HepG2 (cell line): ENCODE data around the gene TMEM9B. TPM values are rescaled to one million over a fixed set of nuclear protein-coding genes. Genes with fewer than 3 reads are reported as not detected.
"Not testable (repeated sequence)": the region's sequence is repeated elsewhere in the genome, so short reads cannot be mapped to it uniquely, and the experiment has no call there.

ENCODE experiments used
- ATAC-seq: fragments of 200-7000 bp; cut with Tn5 transposase; 3 replicates; pipeline ENCODE4 v1.9.1; 2020; ENCODE audit warnings: mild to moderate bottlenecking, moderate library complexity
- BruUV-seq: library from RNA; stranded (reverse); fragments of 400-500 nt; replicated peaks from 2 replicates; lab custom pipeline; 2021; lab: Mats Ljungman, UMichigan
- CTCF ChIA-PET: fragments of 300-600 bp; formaldehyde crosslinking; extraction: SDS; loops from one replicate; lab custom pipeline; 2021; ENCODE audit warnings: low total read pairs, inconsistent platforms, low intra/inter-chr PET ratio; lab: Yijun Ruan, JAX
- POLR2A ChIA-PET: fragments of 350-600 bp; sonication (Branson Sonifier 250); formaldehyde crosslinking; loops from one replicate; lab custom pipeline; 2020; ENCODE audit warnings: antibody characterized with exemption, inconsistent platforms; lab: Yijun Ruan, JAX
- DNase-seq: peaks from one replicate; pipeline ENCODE4 v3.0.0-alpha.2; 2015; ENCODE audit warnings: low spot score
- FAIRE-seq: peaks from 3 replicates; lab custom pipeline; 2011; peaks lifted over from hg19 to GRCh38; lab: Jason Lieb, UNC
- H2AFZ ChIP-seq: one replicate; pipeline ENCODE4 v1.6.1; 2011; ENCODE audit warnings: low read length, inconsistent platforms
- H3K27ac ChIP-seq: fragments of 300-600 bp; 3 replicates; pipeline ENCODE4 v1.8.0; 2011; ENCODE audit warnings: mixed run types, mild to moderate bottlenecking, mixed read lengths, low read length, inconsistent platforms; ENCODE audit not compliant: insufficient read depth; ENCODE audit errors: extremely low read length
- H3K27me3 ChIP-seq, 2 experiments: fragments of 200-600 bp in 1 of 2; 2 replicates in 1 of 2; 3 replicates in 1 of 2; pipeline versions ENCODE4 v1.6.0 to v1.8.0; 2011; ENCODE audit warnings: low read length in 2 of 2, mild to moderate bottlenecking in 2 of 2, moderate library complexity in 2 of 2, inconsistent platforms in 1 of 2; ENCODE audit not compliant: insufficient read depth in 2 of 2, control insufficient read depth in 1 of 2
- H3K36me3 ChIP-seq, 2 experiments: fragments of 200-600 bp in 1 of 2; replicated peaks in 1 of 2; 2 replicates in 1 of 2; 3 replicates in 1 of 2; pipeline versions ENCODE4 v1.5.1 to v1.8.0; 2011; ENCODE audit warnings: low read length in 2 of 2, inconsistent platforms in 1 of 2; ENCODE audit not compliant: insufficient read depth in 2 of 2, control insufficient read depth in 1 of 2
- H3K4me1 ChIP-seq: 2 replicates; pipeline ENCODE4 v1.5.1; 2012; ENCODE audit warnings: low read length, inconsistent platforms; ENCODE audit not compliant: insufficient read depth
- H3K4me2 ChIP-seq: 2 replicates; pipeline ENCODE4 v1.6.0; 2011; ENCODE audit warnings: low read depth, low read length, inconsistent platforms
- H3K4me3 ChIP-seq, 3 experiments: fragments of 200-600 bp in 1 of 3; sonication (generic), shearing (Covaris generic) in 1 of 3; replicated peaks in 1 of 3; 2 replicates each; pipeline ENCODE4 v1.5.1; 2011 to 2016; ENCODE audit warnings: low read length in 3 of 3, inconsistent platforms in 2 of 3, low read depth in 2 of 3, mild to moderate bottlenecking in 2 of 3, control low read depth in 1 of 3, mixed read lengths in 1 of 3; ENCODE audit not compliant: insufficient read depth in 1 of 3
- H3K79me2 ChIP-seq: one replicate; pipeline ENCODE4 v1.6.1; 2011; ENCODE audit warnings: low read length, inconsistent platforms; ENCODE audit not compliant: insufficient read depth
- H3K9ac ChIP-seq: 2 replicates; pipeline ENCODE4 v1.6.0; 2011; ENCODE audit warnings: mild to moderate bottlenecking, low read depth, low read length, inconsistent platforms; ENCODE audit not compliant: insufficient read depth
- H3K9me3 ChIP-seq: 2 replicates; pipeline ENCODE4 v1.5.1; 2012; ENCODE audit warnings: mild to moderate bottlenecking, low read length
- H4K20me1 ChIP-seq: 2 replicates; pipeline ENCODE4 v1.6.0; 2011; ENCODE audit warnings: inconsistent platforms, mild to moderate bottlenecking, low read length, moderate library complexity; ENCODE audit not compliant: insufficient read depth
- HOXD1 ChIP-seq: sonication (generic); formaldehyde crosslinking; IDR thresholded peaks from 2 replicates; pipeline ENCODE4 v1.5.0; 2020; ENCODE audit warnings: missing genetic modification reagents
- ISX ChIP-seq: sonication (generic); formaldehyde crosslinking; conservative IDR thresholded peaks from 2 replicates; pipeline ENCODE4 v1.5.0; 2020; ENCODE audit warnings: missing genetic modification reagents
- PRMT3 ChIP-seq: sonication (generic); formaldehyde crosslinking; IDR thresholded peaks from 2 replicates; pipeline ENCODE4 v1.8.1; 2022; ENCODE audit warnings: low read depth, mild to moderate bottlenecking, moderate library complexity, missing genetic modification reagents, borderline replicate concordance
- SALL2 ChIP-seq: sonication (generic); formaldehyde crosslinking; IDR thresholded peaks from 2 replicates; pipeline ENCODE4 v1.8.1; 2023; ENCODE audit warnings: mild to moderate bottlenecking, missing genetic modification reagents, inconsistent platforms
- WGBS: methylation state at CpG from one replicate; pipeline ENCODE4 v1.1.6; 2017; ENCODE audit warnings: low lambda C conversion rate; 5-methylcytosine and 5-hydroxymethylcytosine counted together
- in situ Hi-C: cut with HindIII; loops from 2 replicates; pipeline ENCODE4 v1.10.0; 2017; ENCODE audit warnings: low pct_unique_long_range_greater_than_20kb; ENCODE audit not compliant: extremely low pct_ligation_motif_present
- intact Hi-C: fragments of 100-400 bp; cut with micrococcal nuclease; formaldehyde crosslinking; loops from one replicate; pipeline ENCODE4 v1.10.0; 2022; ENCODE audit not compliant: unreplicated experiment
- polyA plus RNA-seq, 8 experiments: library from polyadenylated mRNA; depleted of rRNA in 3 of 8; stranded (reverse) in 7 of 8; unstranded in 1 of 8; fragments of >200 nt; fragmentation: Illumina TruSeq in 4 of 8; extraction: Trizol in 4 of 8; gene quantifications; 2 replicates each; pipeline versions ENCODE4 v1.2.1 to v1.2.3, GENCODE V29; 2011 to 2016; ENCODE audit warnings: low read depth in 4 of 8, missing spikeins in 1 of 8, mixed read lengths in 1 of 8; ENCODE audit not compliant: insufficient read depth in 1 of 8
- total RNA-seq, 5 experiments: library from RNA; depleted of rRNA; stranded (reverse); fragments of >200 nt; fragmentation: Illumina TruSeq; extraction: Trizol; gene quantifications; 2 replicates each; pipeline ENCODE4 v1.2.3, GENCODE V29; 2016; ENCODE audit warnings: low read depth in 1 of 5
- TF ChIP-seq, protein P1 (sequence below): sonication (generic); formaldehyde crosslinking; IDR thresholded peaks from 2 replicates; pipeline ENCODE4 v1.4.0; 2020; ENCODE audit warnings: mild to moderate bottlenecking, low read depth, missing genetic modification reagents
- TF ChIP-seq, protein P2 (sequence below): sonication (generic); formaldehyde crosslinking; IDR thresholded peaks from 2 replicates; pipeline ENCODE4 v1.8.1; 2022; ENCODE audit warnings: low read depth, mild to moderate bottlenecking, missing genetic modification reagents
- TF ChIP-seq, protein P3 (sequence below): sonication (generic); formaldehyde crosslinking; IDR thresholded peaks from 2 replicates; pipeline ENCODE4 v1.5.1; 2020; ENCODE audit warnings: missing genetic modification reagents, mild to moderate bottlenecking, borderline replicate concordance
- TF ChIP-seq, protein P4 (sequence below): IDR thresholded peaks from 2 replicates; pipeline ENCODE4 v1.6.1; 2016; ENCODE audit warnings: mild to moderate bottlenecking

Gene TMEM9B
- total and polyA plus RNA-seq, 2 of the 13 experiments (the other 11 are each of a cell fraction or from before 2014, with no cell fraction given): 12.4 to 20.8 TPM

DNA sequence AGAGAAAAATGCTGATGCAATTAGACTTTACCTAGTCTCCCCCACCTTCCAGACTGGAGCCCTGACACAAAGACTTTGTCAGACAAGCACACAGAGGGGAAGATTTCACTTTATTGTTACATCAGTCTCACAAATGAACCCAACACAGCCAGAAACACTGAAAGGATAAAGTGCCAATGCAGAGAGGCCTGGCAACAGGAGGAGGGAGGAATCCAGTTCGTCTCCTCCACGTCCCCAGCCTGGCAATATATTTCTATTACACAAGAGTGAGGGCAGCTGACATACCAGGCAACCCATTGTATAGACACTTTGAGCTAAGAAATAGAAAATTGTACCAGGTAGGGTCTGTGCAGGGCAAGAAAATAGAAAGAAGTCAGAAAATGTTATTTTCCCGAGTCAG is 16.2 kb upstream of the TMEM9B start (continued):
- TF ChIP-seq, protein P1, sequence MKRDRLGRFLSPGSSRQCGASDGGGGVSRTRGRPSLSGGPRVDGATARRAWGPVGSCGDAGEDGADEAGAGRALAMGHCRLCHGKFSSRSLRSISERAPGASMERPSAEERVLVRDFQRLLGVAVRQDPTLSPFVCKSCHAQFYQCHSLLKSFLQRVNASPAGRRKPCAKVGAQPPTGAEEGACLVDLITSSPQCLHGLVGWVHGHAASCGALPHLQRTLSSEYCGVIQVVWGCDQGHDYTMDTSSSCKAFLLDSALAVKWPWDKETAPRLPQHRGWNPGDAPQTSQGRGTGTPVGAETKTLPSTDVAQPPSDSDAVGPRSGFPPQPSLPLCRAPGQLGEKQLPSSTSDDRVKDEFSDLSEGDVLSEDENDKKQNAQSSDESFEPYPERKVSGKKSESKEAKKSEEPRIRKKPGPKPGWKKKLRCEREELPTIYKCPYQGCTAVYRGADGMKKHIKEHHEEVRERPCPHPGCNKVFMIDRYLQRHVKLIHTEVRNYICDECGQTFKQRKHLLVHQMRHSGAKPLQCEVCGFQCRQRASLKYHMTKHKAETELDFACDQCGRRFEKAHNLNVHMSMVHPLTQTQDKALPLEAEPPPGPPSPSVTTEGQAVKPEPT: no peak
- TF ChIP-seq SALL2 (no peak), PRMT3 (CRISPR knock-in tag) (no peak), HOXD1 (CRISPR knock-in tag) (no peak), ISX (CRISPR knock-in tag) (no peak)
- TF ChIP-seq, protein P2, sequence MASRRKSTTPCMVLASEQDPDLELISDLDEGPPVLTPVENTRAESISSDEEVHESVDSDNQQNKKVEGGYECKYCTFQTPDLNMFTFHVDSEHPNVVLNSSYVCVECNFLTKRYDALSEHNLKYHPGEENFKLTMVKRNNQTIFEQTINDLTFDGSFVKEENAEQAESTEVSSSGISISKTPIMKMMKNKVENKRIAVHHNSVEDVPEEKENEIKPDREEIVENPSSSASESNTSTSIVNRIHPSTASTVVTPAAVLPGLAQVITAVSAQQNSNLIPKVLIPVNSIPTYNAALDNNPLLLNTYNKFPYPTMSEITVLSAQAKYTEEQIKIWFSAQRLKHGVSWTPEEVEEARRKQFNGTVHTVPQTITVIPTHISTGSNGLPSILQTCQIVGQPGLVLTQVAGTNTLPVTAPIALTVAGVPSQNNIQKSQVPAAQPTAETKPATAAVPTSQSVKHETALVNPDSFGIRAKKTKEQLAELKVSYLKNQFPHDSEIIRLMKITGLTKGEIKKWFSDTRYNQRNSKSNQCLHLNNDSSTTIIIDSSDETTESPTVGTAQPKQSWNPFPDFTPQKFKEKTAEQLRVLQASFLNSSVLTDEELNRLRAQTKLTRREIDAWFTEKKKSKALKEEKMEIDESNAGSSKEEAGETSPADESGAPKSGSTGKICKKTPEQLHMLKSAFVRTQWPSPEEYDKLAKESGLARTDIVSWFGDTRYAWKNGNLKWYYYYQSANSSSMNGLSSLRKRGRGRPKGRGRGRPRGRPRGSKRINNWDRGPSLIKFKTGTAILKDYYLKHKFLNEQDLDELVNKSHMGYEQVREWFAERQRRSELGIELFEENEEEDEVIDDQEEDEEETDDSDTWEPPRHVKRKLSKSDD (CRISPR knock-in tag): no peak
- TF ChIP-seq, protein P3, sequence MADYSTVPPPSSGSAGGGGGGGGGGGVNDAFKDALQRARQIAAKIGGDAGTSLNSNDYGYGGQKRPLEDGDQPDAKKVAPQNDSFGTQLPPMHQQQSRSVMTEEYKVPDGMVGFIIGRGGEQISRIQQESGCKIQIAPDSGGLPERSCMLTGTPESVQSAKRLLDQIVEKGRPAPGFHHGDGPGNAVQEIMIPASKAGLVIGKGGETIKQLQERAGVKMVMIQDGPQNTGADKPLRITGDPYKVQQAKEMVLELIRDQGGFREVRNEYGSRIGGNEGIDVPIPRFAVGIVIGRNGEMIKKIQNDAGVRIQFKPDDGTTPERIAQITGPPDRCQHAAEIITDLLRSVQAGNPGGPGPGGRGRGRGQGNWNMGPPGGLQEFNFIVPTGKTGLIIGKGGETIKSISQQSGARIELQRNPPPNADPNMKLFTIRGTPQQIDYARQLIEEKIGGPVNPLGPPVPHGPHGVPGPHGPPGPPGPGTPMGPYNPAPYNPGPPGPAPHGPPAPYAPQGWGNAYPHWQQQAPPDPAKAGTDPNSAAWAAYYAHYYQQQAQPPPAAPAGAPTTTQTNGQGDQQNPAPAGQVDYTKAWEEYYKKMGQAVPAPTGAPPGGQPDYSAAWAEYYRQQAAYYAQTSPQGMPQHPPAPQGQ (CRISPR knock-in tag): no peak
- TF ChIP-seq, protein P4, sequence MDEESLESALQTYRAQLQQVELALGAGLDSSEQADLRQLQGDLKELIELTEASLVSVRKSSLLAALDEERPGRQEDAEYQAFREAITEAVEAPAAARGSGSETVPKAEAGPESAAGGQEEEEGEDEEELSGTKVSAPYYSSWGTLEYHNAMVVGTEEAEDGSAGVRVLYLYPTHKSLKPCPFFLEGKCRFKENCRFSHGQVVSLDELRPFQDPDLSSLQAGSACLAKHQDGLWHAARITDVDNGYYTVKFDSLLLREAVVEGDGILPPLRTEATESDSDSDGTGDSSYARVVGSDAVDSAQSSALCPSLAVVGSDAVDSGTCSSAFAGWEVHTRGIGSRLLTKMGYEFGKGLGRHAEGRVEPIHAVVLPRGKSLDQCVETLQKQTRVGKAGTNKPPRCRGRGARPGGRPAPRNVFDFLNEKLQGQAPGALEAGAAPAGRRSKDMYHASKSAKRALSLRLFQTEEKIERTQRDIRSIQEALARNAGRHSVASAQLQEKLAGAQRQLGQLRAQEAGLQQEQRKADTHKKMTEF: no peak

DNA sequence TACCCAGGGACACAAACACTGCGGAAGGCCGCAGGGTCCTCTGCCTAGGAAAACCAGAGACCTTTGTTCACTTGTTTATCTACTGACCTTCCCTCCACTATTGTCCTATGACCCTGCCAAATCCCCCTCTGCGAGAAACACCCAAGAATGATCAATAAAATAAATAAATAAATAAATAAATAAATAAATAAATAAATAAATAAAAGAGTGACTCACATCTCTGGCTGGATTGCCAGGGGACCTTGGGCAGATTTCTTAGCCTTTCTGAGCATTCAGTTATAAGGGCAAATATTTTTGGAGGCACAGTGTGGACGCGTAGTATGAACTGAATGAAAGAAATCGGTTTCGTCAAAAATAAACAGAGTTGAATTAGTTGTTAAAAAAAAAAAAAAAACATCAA is 15.1 kb upstream of the TMEM9B start:
- peaks cover 14% of the 10 kb centered on the region for H3K4me1 ChIP-seq
- ATAC-seq, CTCF ChIA-PET, H4K20me1 ChIP-seq, H3K4me2 ChIP-seq, FAIRE-seq, H3K27me3 ChIP-seq, DNase-seq, BruUV-seq, H2AFZ ChIP-seq, H3K79me2 ChIP-seq, H3K36me3 ChIP-seq, H3K27ac ChIP-seq, in situ Hi-C loops, intact Hi-C loops, H3K4me3 ChIP-seq, POLR2A ChIA-PET, H3K9ac ChIP-seq, H3K9me3 ChIP-seq: not testable (repeated sequence)
- WGBS: 76% methylated on average over 5 of the region's 7 CpGs
